ENCODE data around the gene FBLN2.

DNA sequence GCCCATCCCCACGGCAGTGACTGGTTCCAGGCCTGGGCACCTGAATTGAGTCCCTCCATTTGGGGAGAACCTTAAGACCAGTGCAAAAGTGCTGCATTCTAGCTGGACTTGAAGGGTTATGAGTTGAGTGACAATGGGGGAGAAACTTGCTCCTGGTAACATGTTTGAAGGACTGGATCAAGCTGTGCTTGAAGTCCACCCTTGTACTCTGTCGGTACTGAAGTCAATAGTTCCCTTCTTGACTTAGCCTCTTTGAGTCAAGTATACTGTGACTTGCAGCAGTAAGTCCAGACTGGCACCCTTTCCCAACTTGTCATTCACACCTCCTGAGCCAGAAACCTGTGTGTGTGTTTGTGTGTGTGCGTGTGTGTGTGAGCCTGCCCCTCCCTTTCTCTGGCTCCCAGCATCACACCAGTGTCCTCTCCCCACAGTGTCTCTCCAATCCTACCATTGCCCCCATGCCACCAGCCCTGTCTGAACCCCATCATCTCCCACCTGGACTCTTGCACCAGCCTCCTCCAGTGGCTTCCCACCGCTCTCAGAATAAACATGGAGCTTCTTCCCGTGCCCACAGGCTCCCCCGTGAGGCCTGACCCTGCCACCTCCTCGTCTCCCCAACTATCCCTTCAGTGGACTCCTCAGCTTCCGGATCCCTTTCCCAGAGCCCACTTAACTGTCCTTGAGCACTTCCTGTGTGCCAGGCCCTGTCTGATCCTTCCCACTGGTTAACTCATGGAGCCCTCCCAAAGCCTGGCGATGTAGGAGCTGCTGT, 10.2 kb upstream of the FBLN2 start:
- TF ChIP-seq, protein P1, sequence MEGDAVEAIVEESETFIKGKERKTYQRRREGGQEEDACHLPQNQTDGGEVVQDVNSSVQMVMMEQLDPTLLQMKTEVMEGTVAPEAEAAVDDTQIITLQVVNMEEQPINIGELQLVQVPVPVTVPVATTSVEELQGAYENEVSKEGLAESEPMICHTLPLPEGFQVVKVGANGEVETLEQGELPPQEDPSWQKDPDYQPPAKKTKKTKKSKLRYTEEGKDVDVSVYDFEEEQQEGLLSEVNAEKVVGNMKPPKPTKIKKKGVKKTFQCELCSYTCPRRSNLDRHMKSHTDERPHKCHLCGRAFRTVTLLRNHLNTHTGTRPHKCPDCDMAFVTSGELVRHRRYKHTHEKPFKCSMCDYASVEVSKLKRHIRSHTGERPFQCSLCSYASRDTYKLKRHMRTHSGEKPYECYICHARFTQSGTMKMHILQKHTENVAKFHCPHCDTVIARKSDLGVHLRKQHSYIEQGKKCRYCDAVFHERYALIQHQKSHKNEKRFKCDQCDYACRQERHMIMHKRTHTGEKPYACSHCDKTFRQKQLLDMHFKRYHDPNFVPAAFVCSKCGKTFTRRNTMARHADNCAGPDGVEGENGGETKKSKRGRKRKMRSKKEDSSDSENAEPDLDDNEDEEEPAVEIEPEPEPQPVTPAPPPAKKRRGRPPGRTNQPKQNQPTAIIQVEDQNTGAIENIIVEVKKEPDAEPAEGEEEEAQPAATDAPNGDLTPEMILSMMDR (IDR thresholded peaks at IDR 0.05), result no peak
- TF ChIP-seq POLR2A (IDR thresholded peaks at IDR 0.05) (no peak), POLR2AphosphoS5 (IDR thresholded peaks at IDR 0.05; ENCODE audit: insufficient read depth in 1 of 2, low read depth in 1 of 2) (no peak)

Data from vagina (tissue), 2 donors.